ENCODE results near the gene PAK2.

Gene PAK2

GRCh38 chr3:196754091-196754981 is 14.7 kb downstream of the PAK2 start:
- peak overlapping the region; percentile 1 for H3K4me3 ChIP-seq (ENCODE audit: low read depth, low read length)
- DNase-seq (ENCODE audit: low read depth): peak; percentile 52

DNA sequence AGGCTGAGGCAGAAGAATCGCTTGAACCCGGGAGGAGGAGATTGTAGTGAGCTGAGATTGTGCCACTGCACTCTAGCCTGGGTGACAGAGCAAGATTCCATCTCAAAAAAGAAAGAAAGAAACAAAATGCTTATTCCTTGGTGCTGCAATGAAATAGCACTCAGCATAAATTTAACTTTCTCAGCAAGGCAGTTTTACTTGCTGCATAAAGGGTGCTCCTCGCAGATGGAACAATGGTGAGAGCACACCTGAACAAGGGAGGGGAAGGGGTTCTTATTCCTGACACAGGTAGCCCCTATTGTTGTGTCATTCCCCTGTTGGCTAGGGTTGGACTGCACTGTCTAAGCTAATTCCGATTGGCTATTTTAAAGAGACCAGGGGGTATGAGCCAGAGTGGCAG is 17.1 kb downstream of the PAK2 start:
- H3K4me3 ChIP-seq (ENCODE audit: low read depth, low read length): no peak overlapping the region
- TF ChIP-seq, protein P1, sequence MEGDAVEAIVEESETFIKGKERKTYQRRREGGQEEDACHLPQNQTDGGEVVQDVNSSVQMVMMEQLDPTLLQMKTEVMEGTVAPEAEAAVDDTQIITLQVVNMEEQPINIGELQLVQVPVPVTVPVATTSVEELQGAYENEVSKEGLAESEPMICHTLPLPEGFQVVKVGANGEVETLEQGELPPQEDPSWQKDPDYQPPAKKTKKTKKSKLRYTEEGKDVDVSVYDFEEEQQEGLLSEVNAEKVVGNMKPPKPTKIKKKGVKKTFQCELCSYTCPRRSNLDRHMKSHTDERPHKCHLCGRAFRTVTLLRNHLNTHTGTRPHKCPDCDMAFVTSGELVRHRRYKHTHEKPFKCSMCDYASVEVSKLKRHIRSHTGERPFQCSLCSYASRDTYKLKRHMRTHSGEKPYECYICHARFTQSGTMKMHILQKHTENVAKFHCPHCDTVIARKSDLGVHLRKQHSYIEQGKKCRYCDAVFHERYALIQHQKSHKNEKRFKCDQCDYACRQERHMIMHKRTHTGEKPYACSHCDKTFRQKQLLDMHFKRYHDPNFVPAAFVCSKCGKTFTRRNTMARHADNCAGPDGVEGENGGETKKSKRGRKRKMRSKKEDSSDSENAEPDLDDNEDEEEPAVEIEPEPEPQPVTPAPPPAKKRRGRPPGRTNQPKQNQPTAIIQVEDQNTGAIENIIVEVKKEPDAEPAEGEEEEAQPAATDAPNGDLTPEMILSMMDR (IDR thresholded peaks at IDR 0.05; ENCODE audit: control insufficient read depth, extremely low read depth, insufficient read depth): no peak
- no peak for DNase-seq (ENCODE audit: low read depth)

More at GRCh38 chr3:196754091-196754981, 14.7 kb downstream of the PAK2 start:
- TF ChIP-seq, protein P1 (IDR thresholded peaks at IDR 0.05; ENCODE audit: control insufficient read depth, extremely low read depth, insufficient read depth): peak; percentile 1; the same call in 1 of the 2 replicates

DNA sequence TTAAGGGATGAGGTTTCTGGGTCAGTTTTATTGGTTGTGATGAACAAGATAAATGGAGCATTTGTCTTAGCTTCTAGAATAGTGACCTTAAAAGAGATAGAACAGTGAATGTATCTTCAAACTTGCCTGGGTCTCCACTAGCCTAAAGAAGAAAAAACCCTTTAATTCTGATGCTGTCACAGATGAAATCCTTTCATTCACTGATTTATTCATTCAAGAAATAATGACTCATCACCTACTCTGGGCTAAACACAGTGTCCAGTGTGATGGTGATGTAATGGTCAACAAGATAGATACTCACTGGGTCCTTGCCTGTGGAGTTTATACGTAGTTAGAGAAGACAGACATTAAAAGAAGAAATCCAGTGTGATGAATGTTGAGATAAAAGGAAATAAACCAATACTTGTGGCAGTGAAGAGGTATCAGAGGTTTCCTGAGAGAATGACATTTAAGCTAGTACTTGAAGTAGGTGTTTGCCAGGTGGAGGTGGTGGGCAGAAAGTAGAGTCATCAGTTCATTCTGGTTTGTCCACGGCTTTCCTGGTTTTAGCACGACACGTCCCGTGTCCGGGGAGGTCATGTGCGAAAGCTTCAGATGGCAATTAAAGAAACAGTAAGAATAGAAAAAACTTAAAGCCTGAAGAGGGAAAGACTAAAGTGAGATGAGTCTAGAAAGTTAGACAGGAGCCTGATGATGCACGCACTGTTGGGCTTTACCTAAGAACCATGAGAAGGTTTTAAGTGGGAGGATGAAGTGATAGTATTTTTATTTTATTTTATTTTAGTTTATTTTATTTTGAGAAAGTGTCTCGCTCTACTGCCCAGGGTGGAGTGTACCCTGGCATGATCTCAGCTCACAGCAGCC is 18.5 kb downstream of the PAK2 start:
- H3K4me3 ChIP-seq (ENCODE audit: low read depth, low read length): no peak overlapping the region
- TF ChIP-seq, protein P1 (IDR thresholded peaks at IDR 0.05; ENCODE audit: control insufficient read depth, extremely low read depth, insufficient read depth): no peak
- no peak for DNase-seq (ENCODE audit: low read depth)

DNA sequence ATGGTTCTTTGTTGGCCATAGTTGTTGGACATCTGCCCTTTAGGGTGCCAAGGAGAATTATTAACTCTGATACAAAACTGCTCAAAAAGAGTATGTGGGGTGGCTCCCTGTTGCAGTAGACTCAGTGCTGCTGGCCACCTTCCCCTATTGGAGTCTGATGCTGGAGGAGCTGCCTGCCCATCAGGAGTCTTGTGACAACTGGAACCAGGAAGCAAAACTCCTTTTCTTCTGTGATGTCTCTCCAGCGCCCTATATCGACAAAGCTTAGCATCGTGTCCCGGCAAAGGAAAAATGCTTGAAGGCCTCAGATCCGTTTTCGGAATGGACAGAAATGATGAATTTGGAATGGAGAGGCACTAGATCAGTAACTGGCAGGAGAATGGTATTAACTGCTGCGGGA is 23.5 kb downstream of the PAK2 start:
- TF ChIP-seq, protein P1 (IDR thresholded peaks at IDR 0.05; ENCODE audit: control insufficient read depth, extremely low read depth, insufficient read depth): no peak
- DNase-seq (ENCODE audit: low read depth): no peak

GRCh38 chr3:196765454-196765853 is 25.8 kb downstream of the PAK2 start:
- no peak overlapping the region for H3K4me3 ChIP-seq (ENCODE audit: low read depth, low read length)
- TF ChIP-seq, protein P1 (IDR thresholded peaks at IDR 0.05; ENCODE audit: control insufficient read depth, extremely low read depth, insufficient read depth): no peak
- no peak for DNase-seq (ENCODE audit: low read depth)

More for the DNA sequence above, 23.5 kb downstream of the PAK2 start:
- H3K4me3 ChIP-seq (ENCODE audit: low read depth, low read length): no peak overlapping the region

GRCh38 chr3:196771067-196771466 is 31.4 kb downstream of the PAK2 start:
- H3K4me3 ChIP-seq (ENCODE audit: low read depth, low read length): no peak overlapping the region
- no peak for DNase-seq (ENCODE audit: low read depth)
- TF ChIP-seq, protein P1 (IDR thresholded peaks at IDR 0.05; ENCODE audit: control insufficient read depth, extremely low read depth, insufficient read depth): no peak
